ENCODE data around the gene AGPS. TPM values are rescaled to one million over a fixed set of nuclear protein-coding genes. Genes with fewer than 3 reads are reported as not detected.

Gene AGPS
- total and polyA plus RNA-seq, 2 of the 13 experiments (the other 11 are each of a cell fraction or from before 2014, with no cell fraction given): 39.4 to 99.0 TPM

DNA sequence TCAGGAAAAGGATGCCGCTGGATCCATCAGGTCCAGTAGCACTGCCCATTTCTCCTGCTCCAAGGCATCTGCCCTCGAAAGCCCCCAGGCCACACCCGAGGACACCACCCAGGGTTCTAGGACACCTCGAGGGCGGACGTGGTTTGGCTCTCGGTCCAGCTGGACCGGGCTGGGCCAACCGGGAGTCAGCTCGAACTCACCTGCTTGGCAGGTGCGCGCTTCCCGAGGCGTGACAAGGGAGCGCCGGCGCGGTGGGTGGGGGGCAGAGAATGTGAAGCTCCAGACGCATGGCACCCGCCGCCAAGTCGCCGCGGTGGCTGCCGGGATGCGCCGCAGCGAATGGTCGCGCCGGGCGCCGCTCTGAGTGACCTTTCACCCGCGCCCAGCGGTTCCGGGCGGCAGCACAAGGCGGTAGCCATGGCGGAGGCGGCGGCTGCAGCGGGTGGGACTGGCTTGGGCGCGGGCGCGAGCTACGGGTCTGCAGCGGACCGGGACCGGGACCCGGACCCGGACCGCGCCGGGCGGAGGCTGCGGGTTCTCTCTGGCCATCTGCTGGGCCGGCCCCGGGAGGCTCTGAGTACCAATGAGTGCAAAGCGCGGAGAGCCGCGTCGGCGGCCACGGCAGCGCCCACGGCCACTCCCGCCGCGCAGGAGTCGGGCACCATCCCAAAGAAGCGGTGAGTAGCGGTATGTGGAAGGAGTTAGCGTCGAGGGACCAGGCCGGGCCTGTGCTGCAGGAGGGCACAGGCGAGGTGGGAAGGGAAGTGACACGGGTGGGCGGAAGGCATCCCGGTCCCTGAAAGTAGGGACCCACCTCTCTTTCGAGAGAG lies at the start of gene AGPS (continued):
- TF ChIP-seq, protein P1, sequence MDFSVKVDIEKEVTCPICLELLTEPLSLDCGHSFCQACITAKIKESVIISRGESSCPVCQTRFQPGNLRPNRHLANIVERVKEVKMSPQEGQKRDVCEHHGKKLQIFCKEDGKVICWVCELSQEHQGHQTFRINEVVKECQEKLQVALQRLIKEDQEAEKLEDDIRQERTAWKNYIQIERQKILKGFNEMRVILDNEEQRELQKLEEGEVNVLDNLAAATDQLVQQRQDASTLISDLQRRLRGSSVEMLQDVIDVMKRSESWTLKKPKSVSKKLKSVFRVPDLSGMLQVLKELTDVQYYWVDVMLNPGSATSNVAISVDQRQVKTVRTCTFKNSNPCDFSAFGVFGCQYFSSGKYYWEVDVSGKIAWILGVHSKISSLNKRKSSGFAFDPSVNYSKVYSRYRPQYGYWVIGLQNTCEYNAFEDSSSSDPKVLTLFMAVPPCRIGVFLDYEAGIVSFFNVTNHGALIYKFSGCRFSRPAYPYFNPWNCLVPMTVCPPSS (IDR thresholded peaks at IDR 0.05): no peak
- TF ChIP-seq TEAD2 (CRISPR knock-in tag; IDR thresholded peaks at IDR 0.05) (peak; percentile 95), NRL (CRISPR knock-in tag; IDR thresholded peaks at IDR 0.05; ENCODE audit: borderline replicate concordance) (peak; percentile 98), ZNF841 (CRISPR knock-in tag; IDR thresholded peaks at IDR 0.05; ENCODE audit: borderline replicate concordance) (peak; percentile 61; the same call in 1 of the 2 replicates), REL (CRISPR knock-in tag; conservative IDR thresholded peaks at IDR 0.05) (peak; percentile 90; the same call in 1 of the 2 replicates), ZNF296 (CRISPR knock-in tag; conservative IDR thresholded peaks at IDR 0.05) (no peak; the same call in 1 of the 2 replicates), THYN1 (CRISPR knock-in tag; IDR thresholded peaks at IDR 0.05; ENCODE audit: borderline replicate concordance, low read depth) (no peak), ZNF709 (CRISPR knock-in tag; IDR thresholded peaks at IDR 0.05) (peak; percentile 99), MBNL3 (CRISPR knock-in tag; conservative IDR thresholded peaks at IDR 0.05) (no peak), ZNF225 (CRISPR knock-in tag; IDR thresholded peaks at IDR 0.05) (peak; percentile 97), SNRNP70 (IDR thresholded peaks at IDR 0.05; ENCODE audit: low read depth, low read length) (no peak), KDM3A (CRISPR knock-in tag; IDR thresholded peaks at IDR 0.05; ENCODE audit: low read depth) (peak; percentile 94; the same call in 1 of the 2 replicates), ADNP (CRISPR knock-in tag; IDR thresholded peaks at IDR 0.05) (no peak), KAT2B (IDR thresholded peaks at IDR 0.05; ENCODE audit: borderline replicate concordance, low read depth, low read length) (peak; percentile 15; the same call in 1 of the 2 replicates), PRMT3 (CRISPR knock-in tag; IDR thresholded peaks at IDR 0.05; ENCODE audit: borderline replicate concordance, low read depth) (peak; percentile 97), IKZF1 (IDR thresholded peaks at IDR 0.05) (no peak), ATF7 (IDR thresholded peaks at IDR 0.05) (no peak), ATF7 (CRISPR knock-in tag; IDR thresholded peaks at IDR 0.05) (no peak), ZMYM2 (CRISPR knock-in tag; IDR thresholded peaks at IDR 0.05) (peak; percentile 85; the same call in 1 of the 2 replicates), PTBP1 (IDR thresholded peaks at IDR 0.05; ENCODE audit: low read depth, low read length, poor library complexity, severe bottlenecking) (peak; percentile 35), NFE2 (CRISPR knock-in tag; IDR thresholded peaks at IDR 0.05) (peak; percentile 44; the same call in 1 of the 2 replicates), HOXA9 (CRISPR knock-in tag; IDR thresholded peaks at IDR 0.05; ENCODE audit: borderline replicate concordance) (peak; percentile 94; the same call in 1 of the 2 replicates), CBX5 (CRISPR knock-in tag; IDR thresholded peaks at IDR 0.05; ENCODE audit: borderline replicate concordance) (peak; percentile 97), RBM22 (optimal IDR thresholded peaks at IDR 0.05; ENCODE audit: low read length) (peak; percentile 17)
- TF ChIP-seq, protein P2, sequence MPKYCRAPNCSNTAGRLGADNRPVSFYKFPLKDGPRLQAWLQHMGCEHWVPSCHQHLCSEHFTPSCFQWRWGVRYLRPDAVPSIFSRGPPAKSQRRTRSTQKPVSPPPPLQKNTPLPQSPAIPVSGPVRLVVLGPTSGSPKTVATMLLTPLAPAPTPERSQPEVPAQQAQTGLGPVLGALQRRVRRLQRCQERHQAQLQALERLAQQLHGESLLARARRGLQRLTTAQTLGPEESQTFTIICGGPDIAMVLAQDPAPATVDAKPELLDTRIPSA (CRISPR knock-in tag; IDR thresholded peaks at IDR 0.05; ENCODE audit: borderline replicate concordance): peak; percentile 94
- TF ChIP-seq, protein P3, sequence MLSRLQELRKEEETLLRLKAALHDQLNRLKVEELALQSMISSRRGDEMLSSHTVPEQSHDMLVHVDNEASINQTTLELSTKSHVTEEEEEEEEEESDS (CRISPR knock-in tag; IDR thresholded peaks at IDR 0.05; ENCODE audit: borderline replicate concordance): no peak; the same call in 1 of the 2 replicates
- TF ChIP-seq, protein P4, sequence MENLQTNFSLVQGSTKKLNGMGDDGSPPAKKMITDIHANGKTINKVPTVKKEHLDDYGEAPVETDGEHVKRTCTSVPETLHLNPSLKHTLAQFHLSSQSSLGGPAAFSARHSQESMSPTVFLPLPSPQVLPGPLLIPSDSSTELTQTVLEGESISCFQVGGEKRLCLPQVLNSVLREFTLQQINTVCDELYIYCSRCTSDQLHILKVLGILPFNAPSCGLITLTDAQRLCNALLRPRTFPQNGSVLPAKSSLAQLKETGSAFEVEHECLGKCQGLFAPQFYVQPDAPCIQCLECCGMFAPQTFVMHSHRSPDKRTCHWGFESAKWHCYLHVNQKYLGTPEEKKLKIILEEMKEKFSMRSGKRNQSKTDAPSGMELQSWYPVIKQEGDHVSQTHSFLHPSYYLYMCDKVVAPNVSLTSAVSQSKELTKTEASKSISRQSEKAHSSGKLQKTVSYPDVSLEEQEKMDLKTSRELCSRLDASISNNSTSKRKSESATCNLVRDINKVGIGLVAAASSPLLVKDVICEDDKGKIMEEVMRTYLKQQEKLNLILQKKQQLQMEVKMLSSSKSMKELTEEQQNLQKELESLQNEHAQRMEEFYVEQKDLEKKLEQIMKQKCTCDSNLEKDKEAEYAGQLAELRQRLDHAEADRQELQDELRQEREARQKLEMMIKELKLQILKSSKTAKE (CRISPR knock-in tag; IDR thresholded peaks at IDR 0.05; ENCODE audit: borderline replicate concordance): peak; percentile 93
